PC-9 (cell line): ENCODE data around the gene BARHL1. TPM values are rescaled to one million over a fixed set of nuclear protein-coding genes. Genes with fewer than 3 reads are reported as not detected.
A peak's percentile ranks its signal among the peaks of the same experiment; 100 is the strongest.

Experiments
- BruUV-seq: library from RNA; stranded (reverse); fragments of 400-500 nt; replicated peaks from 2 replicates; lab custom pipeline; 2021; lab: Mats Ljungman, UMichigan
- CTCF ChIA-PET: fragments of 300-600 bp; sonication (Branson Sonifier 250); formaldehyde crosslinking; loops from one replicate; lab custom pipeline; 2022; ENCODE audit warnings: antibody characterized with exemption; lab: Charles Lee
- POLR2A ChIA-PET: fragments of 300-600 bp; sonication (Branson Sonifier 250); formaldehyde crosslinking; loops from one replicate; lab custom pipeline; 2022; ENCODE audit warnings: antibody characterized with exemption; ENCODE audit not compliant: unreplicated experiment; lab: Charles Lee
- DNase-seq, 2 experiments: peaks; one replicate each; pipeline versions ENCODE4 v3.0.0 to v3.0.0-alpha.2; 2015 to 2022; ENCODE audit warnings: mixed read lengths in 1 of 2
- H2AFZ ChIP-seq: fragments of 200-600 bp; sonication (generic); 2 replicates; pipeline ENCODE4 v1.8.1; 2017; ENCODE audit warnings: antibody characterized with exemption
- H3F3A ChIP-seq: fragments of 200-600 bp; sonication (generic); 2 replicates; pipeline ENCODE4 v1.8.1; 2017; ENCODE audit warnings: antibody characterized with exemption, mild to moderate bottlenecking, low read depth; ENCODE audit not compliant: insufficient read depth
- H3K27ac ChIP-seq: fragments of 200-600 bp; sonication (generic); 2 replicates; pipeline ENCODE4 v1.6.1; 2016; ENCODE audit warnings: mixed run types
- H3K27me3 ChIP-seq: fragments of 200-600 bp; sonication (generic); 2 replicates; pipeline ENCODE4 v1.6.1; 2016; ENCODE audit warnings: low read depth, mixed run types; ENCODE audit not compliant: insufficient read depth
- H3K36me3 ChIP-seq: fragments of 200-600 bp; sonication (generic); 2 replicates; pipeline ENCODE4 v1.6.1; 2016; ENCODE audit warnings: low read depth, mixed run types
- H3K4me1 ChIP-seq: fragments of 200-600 bp; sonication (generic); replicated peaks from 2 replicates; pipeline ENCODE4 v1.6.1; 2016; ENCODE audit warnings: mixed run types; ENCODE audit not compliant: insufficient read depth
- H3K4me2 ChIP-seq: fragments of 200-600 bp; sonication (generic); 2 replicates; pipeline ENCODE4 v1.6.1; 2017; ENCODE audit warnings: mixed run types
- H3K4me3 ChIP-seq: fragments of 200-600 bp; sonication (generic); 2 replicates; pipeline ENCODE4 v1.6.1; 2016; ENCODE audit warnings: mixed run types
- H3K79me2 ChIP-seq: fragments of 200-600 bp; sonication (generic); 2 replicates; pipeline ENCODE4 v1.6.1; 2017; ENCODE audit warnings: low read depth, mixed run types
- H3K9me2 ChIP-seq: fragments of 200-600 bp; sonication (generic); 2 replicates; pipeline ENCODE4 v1.8.1; 2017; ENCODE audit warnings: mild to moderate bottlenecking; ENCODE audit not compliant: insufficient read depth
- H3K9me3 ChIP-seq: fragments of 200-600 bp; sonication (generic); 2 replicates; pipeline ENCODE4 v1.8.1; 2016; ENCODE audit warnings: low read depth; ENCODE audit not compliant: insufficient read depth
- H4K20me1 ChIP-seq: fragments of 200-600 bp; sonication (generic); 2 replicates; pipeline ENCODE4 v1.8.1; 2017; ENCODE audit not compliant: insufficient read depth
- EZH2 ChIP-seq: fragments of 200-600 bp; sonication (generic); IDR thresholded peaks from 2 replicates; pipeline ENCODE4 v1.8.0; 2017; ENCODE audit warnings: antibody characterized with exemption, low read depth
- intact Hi-C: fragments of 100-400 bp; cut with micrococcal nuclease; formaldehyde crosslinking; loops from one replicate; pipeline ENCODE4 v1.10.0; 2022; ENCODE audit not compliant: unreplicated experiment
- total RNA-seq: library from RNA; stranded (reverse); gene quantifications from 2 replicates; pipeline ENCODE4 v1.2.3, GENCODE V29; 2021
- TF ChIP-seq, protein P1 (sequence below): fragments of 200-600 bp; sonication (generic); conservative IDR thresholded peaks from 2 replicates; pipeline ENCODE4 v1.6.1; 2017; ENCODE audit warnings: mixed run types, antibody characterized with exemption, mild to moderate bottlenecking, moderate library complexity

The BARHL1 gene
- total RNA-seq, 1 experiment from 2014 or later = not detected

DNA sequence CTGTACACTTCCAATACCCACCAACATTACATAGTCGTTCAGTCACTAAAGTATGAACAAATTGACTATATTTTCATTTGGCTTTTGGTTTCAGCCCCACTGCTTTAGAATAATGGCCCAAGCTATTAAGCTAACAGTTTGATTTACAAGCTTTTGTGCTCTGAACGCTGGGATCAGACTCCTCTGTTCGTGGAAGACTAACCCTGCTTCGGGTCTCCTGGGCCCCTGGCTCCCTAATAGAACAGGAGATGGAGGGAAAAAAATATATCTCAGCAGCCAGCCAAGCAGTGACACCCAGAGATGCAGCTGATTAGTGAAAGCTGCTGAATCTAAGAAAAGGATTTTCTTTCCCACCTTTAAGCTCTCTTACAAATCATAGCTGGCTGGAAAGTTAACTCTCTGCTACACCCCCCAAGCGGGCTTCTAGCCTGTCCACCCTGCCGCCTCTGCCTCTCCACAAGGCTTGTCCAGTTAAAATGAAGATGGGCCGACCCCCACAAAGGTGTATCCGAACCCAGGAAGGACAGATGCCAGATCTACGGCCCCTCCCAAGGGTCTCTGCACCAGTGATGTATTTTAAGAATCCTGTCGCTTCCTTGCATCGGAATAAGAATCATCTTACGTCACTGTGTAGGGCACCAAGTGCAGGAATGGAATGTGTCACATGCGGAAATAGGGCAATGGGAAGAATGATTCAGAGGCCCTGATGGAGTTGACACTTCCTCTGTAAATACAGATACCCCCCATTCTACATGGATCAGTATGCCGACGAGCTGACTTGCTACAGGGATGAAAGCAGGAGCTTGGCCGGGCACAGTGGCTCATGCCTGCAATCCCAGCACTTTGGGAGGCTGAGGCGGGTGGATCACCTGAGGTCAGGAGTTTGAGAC is 33.4 kb upstream of the BARHL1 start:
- Histone ChIP-seq H3K27ac (no peak overlapping the region), H3K27me3 (peaks cover 91% of the 10 kb centered on the region), H2AFZ (no peak overlapping the region), H4K20me1 (no peaks in the 10 kb centered on the region), H3K4me2 (no peak overlapping the region), H3K9me3 (no peaks in the 10 kb centered on the region), H3K9me2 (no peaks in the 10 kb centered on the region), H3K36me3 (no peaks in the 10 kb centered on the region), H3K79me2 (no peaks in the 10 kb centered on the region), H3K4me3 (no peak overlapping the region), H3F3A (no peaks in the 10 kb centered on the region), H3K4me1 (0 out of 2 replicates have a peak, but pooled peaks cover 5% of the 10 kb centered on the region)
- ChIA-PET POLR2A (no interaction called here), CTCF (no interaction called here)
- DNase-seq = peak in 1 of 2 experiments; percentile 72
- intact Hi-C loops = no loop called here
- TF ChIP-seq, protein P1, sequence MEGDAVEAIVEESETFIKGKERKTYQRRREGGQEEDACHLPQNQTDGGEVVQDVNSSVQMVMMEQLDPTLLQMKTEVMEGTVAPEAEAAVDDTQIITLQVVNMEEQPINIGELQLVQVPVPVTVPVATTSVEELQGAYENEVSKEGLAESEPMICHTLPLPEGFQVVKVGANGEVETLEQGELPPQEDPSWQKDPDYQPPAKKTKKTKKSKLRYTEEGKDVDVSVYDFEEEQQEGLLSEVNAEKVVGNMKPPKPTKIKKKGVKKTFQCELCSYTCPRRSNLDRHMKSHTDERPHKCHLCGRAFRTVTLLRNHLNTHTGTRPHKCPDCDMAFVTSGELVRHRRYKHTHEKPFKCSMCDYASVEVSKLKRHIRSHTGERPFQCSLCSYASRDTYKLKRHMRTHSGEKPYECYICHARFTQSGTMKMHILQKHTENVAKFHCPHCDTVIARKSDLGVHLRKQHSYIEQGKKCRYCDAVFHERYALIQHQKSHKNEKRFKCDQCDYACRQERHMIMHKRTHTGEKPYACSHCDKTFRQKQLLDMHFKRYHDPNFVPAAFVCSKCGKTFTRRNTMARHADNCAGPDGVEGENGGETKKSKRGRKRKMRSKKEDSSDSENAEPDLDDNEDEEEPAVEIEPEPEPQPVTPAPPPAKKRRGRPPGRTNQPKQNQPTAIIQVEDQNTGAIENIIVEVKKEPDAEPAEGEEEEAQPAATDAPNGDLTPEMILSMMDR = no peak
- TF ChIP-seq EZH2 = no peak
- BruUV-seq = no TSS peak

DNA sequence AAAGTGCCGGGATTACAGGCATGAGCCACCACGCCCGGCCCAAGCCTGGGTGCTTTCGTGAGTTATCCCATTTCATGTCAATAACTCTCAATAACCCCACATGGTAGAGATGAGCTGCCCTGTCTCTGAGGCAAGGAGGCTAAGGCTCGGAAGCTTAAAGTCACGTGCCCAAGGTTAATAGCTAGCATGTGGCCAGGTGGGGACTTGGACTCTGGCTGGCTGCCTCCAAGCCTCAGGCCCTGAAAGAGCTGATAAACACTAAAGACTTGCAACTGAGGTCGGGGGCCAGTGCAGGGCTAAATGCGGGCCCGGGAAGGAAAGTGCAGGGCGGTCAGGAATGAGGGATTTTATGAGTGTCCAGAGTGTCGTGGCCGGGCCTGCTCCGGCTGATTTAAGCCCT is 30.9 kb upstream of the BARHL1 start:
- no peaks in the 10 kb centered on the region for H3K9me3 ChIP-seq
- H3K27ac ChIP-seq = no peak overlapping the region
- BruUV-seq = no TSS peak
- H4K20me1 ChIP-seq = no peaks in the 10 kb centered on the region
- TF ChIP-seq EZH2 = no peak
- H3K4me3 ChIP-seq = no peak overlapping the region
- peaks cover 93% of the 10 kb centered on the region for H3K27me3 ChIP-seq
- H3K4me1 ChIP-seq = 0 out of 2 replicates have a peak, but pooled peaks cover 5% of the 10 kb centered on the region
- no peak for DNase-seq
- no peak overlapping the region for H3K4me2 ChIP-seq
- H2AFZ ChIP-seq = no peak overlapping the region
- H3K9me2 ChIP-seq = no peaks in the 10 kb centered on the region
- intact Hi-C loops = no loop called here
- no peaks in the 10 kb centered on the region for H3K36me3 ChIP-seq
- H3F3A ChIP-seq = no peaks in the 10 kb centered on the region
- no peaks in the 10 kb centered on the region for H3K79me2 ChIP-seq
- CTCF ChIA-PET = interaction anchor here (0.7 kb wide), 1 partner anchor 292 kb away, joined by 4 read pairs; no protein-coding TSS in a partner anchor
- POLR2A ChIA-PET = no interaction called here

DNA sequence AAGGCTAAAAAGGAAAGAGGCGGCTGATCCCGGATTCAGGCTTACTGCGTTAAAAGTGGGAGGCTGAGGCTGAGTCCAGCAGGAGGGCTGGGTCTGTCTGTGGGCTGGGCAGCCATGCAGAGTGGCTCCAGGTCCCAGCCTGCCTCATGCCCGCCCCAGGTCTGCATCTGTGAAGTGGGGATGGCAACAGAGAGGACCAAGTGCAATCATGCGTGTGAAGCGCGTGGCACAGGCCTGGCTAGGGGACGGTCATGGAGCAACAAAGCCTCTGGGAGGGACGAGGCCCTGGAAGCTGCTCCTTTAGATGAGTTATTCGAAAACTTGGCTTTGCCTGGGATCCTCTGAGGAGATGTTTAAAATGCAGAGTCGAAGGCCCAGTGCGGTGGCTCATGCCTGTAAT is 30.4 kb upstream of the BARHL1 start:
- H3K27ac ChIP-seq = no peak overlapping the region
- no peak for DNase-seq
- CTCF ChIA-PET = no interaction called here
- no peaks in the 10 kb centered on the region for H3F3A ChIP-seq
- no peaks in the 10 kb centered on the region for H3K9me2 ChIP-seq
- H2AFZ ChIP-seq = no peak overlapping the region
- H3K27me3 ChIP-seq = peaks cover 93% of the 10 kb centered on the region
- H3K9me3 ChIP-seq = no peaks in the 10 kb centered on the region
- no TSS peak for BruUV-seq
- POLR2A ChIA-PET = no interaction called here
- intact Hi-C loops = no loop called here
- no peaks in the 10 kb centered on the region for H3K79me2 ChIP-seq
- no peak overlapping the region for H3K4me2 ChIP-seq
- TF ChIP-seq, protein P1 = no peak
- no peak for TF ChIP-seq EZH2
- H3K4me3 ChIP-seq = no peak overlapping the region
- no peaks in the 10 kb centered on the region for H4K20me1 ChIP-seq
- 0 out of 2 replicates have a peak, but pooled peaks cover 5% of the 10 kb centered on the region for H3K4me1 ChIP-seq
- H3K36me3 ChIP-seq = no peaks in the 10 kb centered on the region
